Activated CD4-positive, alpha-beta T cell treated with anti-CD3 and anti-CD28 coated beads for 24 hours (primary cell): ENCODE results near the gene CRTC1.

Experiments
- DNase-seq, 2 donors: peaks; one replicate each; pipeline ENCODE4 v3.0.0-alpha.2; 2020; ENCODE audit warnings: low read depth in 2 of 2

Gene CRTC1

DNA sequence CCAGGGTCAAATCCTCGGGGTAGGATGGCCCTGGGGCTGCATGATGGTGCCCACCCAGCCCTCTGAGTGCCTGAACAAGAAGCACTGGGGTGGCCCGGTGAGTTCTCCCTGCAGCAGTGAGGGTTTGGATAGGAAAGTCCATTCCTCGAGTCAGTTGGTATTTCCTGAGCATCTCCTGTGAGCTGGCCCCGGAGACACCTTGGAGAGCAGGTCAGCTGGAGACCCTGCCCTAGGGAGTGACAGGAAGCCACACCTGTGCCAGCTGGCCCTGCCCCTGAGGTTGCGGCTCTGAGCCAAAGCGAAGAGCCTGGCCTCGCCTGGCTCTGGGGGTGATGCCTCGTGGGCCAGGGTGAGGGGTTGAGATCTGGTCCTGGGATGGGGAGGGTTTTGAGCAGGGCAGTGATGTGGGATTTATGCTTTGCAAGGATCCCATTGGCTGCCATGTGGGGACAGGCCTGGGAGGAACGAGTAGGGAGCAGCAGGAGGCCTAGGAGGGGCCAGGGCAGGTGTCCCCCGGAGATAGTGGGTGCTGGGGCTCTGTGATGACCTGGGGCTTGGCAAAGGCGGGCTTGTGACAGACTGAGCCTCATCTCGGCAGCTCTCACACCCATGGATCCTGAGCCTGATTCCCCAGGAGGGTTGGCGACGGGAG, 16.0 kb downstream of the CRTC1 start:
- DNase-seq, result no peak

DNA sequence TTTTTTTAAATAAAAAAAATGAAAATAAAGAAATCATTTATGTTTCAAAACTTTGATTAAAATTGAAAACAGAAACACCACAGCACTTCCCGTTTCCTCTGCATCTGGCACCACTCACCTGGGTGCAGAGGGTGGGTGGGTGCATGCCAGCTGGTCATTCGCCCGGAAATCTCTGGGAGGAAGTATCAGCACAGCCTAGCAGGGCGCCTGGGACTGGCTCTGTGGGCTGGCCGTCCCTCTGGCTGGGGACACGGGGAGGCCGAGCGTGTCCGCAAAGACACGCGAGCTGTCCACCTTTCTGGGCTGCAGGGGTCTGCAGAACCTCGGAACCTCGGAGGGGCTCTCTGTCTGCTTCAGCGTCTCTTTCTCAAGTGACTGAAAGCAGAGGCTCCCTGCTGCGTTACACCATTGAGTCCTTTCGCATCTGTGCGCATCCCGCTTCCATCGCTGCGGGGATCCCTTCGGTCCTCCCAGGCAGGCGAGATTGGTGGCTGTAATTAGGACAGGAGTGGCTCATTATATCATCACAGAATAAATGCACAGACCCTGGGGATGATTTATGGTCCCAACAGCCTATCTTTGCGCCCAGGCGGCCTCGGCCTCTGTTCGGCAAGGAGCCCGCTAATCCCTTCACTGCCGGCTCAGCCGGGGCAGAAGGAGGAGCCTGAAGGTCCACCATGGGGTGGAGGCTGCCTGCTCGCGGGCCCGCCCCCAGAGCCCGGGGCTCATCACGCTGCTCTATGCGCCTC, 17.2 kb downstream of the CRTC1 start:
- DNase-seq, result peak; percentile 47 to 52

- DNase-seq, result no peak
Measured at GRCh38 chr19:18701250-18701608, 17.7 kb downstream of the CRTC1 start.

GRCh38 chr19:18704054-18704453, 20.6 kb downstream of the CRTC1 start:
- DNase-seq, result no peak

GRCh38 chr19:18704971-18705370, 21.5 kb downstream of the CRTC1 start:
- DNase-seq, result no peak

DNA sequence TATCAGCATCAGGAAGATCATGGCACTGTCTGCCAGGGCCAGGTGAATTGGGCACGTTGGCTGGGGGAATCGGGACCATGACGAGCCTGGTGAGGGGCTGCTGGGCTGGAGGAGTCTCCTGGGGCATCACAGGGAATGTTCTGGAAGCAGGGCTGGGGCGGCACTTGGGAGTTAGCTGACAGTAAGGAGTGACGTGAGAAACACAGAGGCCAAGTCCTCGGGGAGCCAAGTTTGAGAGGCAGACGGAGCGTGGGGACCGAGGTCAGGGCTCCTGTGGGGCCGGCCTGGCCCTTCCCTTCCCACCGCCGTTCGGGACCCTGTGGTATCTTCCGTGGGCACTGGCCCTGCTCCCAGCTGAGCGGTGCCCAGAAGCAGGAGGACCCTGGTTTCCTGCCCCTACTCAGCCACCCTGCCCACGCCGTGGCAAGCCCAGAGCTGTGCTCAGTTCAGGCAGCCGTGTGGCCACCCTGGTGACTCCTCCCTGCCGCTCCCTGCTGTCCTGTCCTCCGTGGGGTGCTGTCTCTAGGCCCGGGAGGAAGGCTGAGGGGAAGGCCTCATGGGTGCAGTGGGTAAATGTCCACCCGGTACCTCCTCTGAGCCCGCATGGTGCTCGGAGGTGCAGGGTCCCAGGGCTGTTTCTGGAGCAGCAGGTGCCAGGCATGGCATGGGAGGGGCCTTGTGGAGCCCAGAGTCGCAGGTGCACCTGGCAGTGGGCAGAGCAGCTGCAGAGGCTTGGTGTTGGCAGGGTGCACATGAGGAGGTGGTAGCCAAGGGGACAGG, 25.2 kb downstream of the CRTC1 start:
- DNase-seq, result no peak

DNA sequence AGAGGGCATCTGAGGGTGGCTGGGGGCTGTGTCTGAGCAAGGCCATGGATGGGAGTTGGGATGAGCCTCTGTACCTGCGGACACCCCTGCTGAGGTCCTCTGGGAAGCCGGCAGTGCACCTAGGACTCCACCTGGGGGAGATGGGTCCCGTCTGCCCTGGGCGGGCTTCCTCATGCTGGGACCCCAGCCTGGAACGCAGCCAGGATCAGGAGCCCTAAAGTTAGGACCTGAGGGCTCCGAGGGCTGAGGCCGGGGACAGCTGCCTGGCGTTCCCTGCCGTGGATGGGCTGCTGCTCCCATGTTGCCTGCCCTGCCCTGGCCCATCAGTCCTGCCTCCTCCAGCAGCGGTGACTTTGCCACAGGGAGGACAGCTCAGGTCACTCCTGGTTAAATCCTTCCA, 26.1 kb downstream of the CRTC1 start:
- no peak for DNase-seq

DNA sequence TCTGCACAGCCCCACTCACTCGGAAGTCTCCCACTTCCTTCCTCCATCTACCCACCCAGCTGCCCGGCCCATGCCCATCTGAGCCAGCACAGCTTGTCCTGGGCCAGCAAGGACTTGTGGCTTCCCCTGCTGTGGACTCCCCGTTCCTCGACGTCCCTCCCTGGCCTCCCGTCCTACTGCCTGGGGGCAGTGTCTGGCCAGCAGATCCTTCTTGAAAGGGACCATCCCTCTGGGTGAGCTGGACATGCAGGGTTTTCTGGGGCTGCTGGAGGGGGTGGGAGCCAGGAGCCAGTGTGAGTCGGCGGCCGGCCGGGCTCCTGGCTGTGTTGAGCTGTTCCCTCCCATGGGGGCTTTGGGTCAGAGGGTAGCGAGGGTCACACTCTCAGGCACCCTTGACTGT, 26.7 kb downstream of the CRTC1 start:
- DNase-seq, result no peak

DNA sequence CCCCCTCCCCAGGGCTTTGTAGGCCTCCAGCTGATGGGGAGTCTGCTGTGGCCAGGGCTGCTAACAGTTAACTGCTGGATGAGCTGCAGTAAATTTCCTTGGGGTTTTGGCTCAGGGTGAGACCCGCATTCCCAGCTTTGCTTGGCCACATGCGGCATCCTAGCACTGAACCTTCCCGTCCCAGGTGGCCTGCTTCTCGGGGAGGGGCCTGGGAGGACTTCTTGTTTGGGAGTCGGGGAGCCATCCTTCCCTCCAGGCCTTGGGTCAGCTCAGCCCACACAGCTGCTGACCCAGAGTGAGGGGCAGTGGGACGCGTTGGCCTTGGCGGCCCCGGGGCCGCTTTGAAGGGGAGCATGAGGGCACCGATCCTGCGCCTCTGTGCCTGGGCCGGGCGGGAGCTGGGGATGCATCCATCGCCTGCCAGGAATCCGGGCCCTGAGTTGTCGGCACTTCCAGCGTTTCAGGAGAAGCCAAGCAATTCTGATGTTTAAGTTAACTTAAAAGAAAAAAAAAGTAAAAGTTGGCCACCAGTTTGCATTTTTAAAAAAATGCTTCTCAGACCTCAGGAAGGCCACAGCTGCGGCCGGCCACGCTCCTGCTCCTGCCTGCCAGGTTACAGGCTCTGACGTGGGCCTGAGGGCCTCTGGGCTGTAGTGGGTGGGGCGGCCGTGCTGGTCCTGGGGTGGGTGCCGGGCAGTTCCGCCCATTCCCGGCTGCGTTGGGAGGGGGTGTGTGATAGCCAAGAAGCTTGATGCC, 27.7 kb downstream of the CRTC1 start:
- DNase-seq, result no peak

DNA sequence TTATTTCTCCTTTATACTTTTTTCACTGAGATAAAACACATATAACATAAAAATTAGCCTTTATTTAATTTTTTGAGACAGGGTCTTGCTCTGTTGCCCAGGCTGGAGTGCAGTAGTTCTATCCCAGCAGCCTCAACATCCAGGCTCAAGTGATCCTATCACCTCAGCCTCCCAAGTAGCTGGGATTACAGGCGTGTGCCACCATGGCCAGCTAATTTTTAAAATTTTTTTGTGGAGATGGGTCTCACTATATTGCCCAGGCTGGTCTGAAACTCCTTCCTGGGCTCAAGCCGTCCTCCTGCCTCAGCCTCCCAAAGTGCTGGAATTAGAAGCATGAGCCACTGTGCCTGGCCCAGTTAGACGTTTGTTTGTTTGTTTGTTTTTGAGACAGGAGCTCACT, 28.4 kb downstream of the CRTC1 start:
- no peak for DNase-seq

DNA sequence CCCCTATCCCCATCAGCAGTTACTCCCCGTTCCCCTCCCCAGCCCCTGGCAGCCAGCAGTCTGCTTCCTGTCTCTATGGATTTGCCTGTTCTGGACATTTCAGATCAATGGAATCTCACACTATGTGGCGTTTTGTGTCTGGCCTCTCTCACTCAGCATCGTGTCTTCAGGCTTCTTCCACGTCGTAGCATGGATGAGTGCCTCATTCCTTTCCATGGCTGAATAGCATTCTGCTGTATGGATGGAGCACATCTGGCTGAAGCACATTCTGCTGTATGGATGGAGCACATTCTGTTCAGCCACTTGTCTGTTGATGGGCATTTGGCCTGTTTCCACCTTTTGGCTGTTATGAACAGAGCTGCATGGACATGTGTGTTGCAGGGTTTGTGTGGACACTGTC, 29.5 kb downstream of the CRTC1 start:
- DNase-seq, result no peak

DNA sequence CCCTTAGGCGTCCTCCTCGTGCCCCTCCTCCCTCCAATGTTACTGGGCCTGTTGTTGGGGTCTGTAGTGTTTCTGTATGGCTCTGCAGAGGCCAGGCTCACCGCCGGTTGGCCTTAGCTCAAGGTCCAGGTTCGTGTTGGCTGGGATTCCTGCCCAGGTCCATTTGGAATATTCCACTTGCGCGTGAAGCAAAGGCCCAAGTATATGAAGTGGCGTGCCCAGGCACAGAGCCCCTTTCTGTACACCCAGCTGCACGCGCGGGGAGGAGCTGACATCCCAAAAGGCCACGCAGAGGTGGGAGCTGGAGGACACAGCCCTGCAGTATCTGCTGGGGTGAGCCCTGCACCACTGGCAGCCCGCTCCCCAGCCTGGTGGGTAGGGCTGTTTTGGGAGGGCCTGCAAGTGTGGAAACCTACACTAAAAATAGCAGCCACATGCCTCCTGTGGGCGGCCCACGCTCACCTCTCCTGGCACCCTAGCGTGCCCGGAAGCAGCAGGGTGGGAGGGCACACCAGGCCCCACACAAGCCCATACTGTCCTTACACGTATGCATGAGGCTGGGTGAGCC, 30.2 kb downstream of the CRTC1 start:
- DNase-seq, result no peak

- DNase-seq, result no peak
Measured at GRCh38 chr19:18715416-18715815, 31.9 kb downstream of the CRTC1 start.

GRCh38 chr19:18716857-18717256, 33.4 kb downstream of the CRTC1 start:
- DNase-seq, result no peak

DNA sequence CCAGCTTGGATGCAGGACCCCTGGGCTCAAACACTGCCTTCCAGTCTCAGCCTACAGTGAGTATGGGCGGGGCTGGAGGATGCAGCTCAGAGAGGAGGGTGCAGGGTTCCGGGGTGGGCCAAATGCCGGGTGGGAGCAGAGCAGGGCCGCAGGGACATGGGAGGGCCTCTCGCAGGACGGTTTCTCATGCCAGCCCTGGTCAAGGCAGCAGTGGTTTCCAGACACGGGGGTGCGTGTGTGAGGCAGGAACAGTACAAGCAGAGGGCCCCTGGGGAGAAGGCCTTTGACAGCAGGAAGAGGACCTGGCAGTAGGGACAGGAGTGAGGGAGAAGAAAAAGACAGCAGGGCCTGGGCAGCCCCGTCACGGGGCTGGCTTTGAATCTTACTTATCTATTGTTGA, 34.1 kb downstream of the CRTC1 start:
- DNase-seq, result no peak

- DNase-seq, result no peak
Measured at GRCh38 chr19:18718015-18718526, 34.6 kb downstream of the CRTC1 start.

- no peak for DNase-seq
Measured at GRCh38 chr19:18718846-18719458, 35.5 kb downstream of the CRTC1 start.

GRCh38 chr19:18719541-18719940, 36.1 kb downstream of the CRTC1 start:
- DNase-seq, result no peak

DNA sequence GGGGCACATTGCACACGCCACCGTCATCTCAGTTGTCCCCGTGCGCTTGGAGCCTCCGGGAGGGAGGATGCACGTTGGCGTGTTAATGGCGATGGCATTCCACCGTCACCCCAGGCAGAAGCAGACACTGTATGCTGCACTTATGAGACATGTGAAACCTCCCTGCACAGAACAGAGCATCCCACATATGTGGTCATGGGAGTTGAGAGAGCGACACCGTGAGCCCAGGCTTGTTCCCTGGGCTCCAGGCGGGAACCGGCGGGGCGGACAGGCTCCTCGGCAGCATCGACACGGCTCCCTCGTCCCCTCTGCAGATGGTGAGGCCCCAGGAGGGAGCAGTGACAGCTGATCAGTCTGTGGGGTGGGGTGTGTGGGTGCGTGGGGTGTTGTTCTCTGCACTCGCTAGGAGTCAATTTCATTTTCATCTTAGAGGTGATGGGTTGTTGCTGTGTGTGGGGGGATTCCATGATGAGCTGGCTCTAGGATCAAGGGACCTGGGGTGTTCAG, 40.4 kb downstream of the CRTC1 start:
- no peak for DNase-seq

DNA sequence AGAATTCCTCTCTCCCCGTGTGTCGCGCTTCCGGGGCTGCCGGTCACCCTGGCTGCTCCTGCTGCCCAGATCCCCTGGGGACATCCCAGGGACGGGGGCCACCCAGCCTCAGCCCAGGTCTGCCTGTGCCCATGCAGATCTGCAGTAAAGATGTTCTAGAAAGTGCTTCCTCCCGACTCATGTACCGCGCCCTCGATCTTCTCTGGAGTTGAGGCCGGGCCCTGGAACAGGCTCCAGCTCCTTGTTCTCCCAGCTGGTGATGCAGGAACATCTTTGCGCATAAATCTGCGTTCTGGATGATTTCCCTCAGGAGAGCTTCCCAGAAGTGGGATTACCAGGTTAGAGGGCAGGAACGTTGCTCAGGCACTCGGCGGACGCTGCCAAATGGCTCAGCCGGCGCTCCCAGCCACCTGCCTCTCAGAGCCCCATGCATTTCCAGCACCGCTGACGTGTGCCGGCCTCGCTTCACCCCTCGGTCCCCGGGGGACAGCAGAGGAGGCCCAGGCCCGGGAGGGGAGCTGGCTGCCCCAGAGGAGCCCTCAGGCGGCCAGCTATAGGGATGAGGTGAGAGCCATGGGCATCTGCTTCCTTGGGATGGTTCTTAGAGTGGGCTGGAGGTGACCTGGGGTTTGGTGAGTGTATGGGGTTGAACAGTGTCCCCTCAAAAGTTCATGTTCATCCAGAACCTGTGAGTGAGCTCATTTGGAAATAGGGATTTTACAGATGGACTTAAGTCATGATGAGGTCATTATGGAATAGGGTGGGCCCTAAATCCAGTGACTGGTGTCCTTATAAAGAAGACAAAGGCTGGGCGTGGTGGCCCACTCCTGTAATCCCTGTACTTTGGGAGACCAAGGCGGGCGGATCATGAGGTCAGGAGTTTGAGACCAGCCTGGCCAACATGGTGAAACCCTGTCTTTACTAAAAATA, 42.6 kb downstream of the CRTC1 start:
- DNase-seq, result no peak
